HCT116 (cell line): Measurements from ENCODE around the gene SZT2. TPM values are rescaled to one million over a fixed set of nuclear protein-coding genes. Genes with fewer than 3 reads are reported as not detected.

Experiments
- ATAC-seq: fragments of 200-7000 bp; cut with Tn5 transposase; 2 replicates; pipeline ENCODE4 v1.9.1; 2020; ENCODE audit warnings: mild to moderate bottlenecking, moderate library complexity
- BruUV-seq: library from RNA; stranded (reverse); fragments of 400-500 nt; replicated peaks from 2 replicates; lab custom pipeline; 2021; lab: Mats Ljungman, UMichigan
- CTCF ChIA-PET: fragments of 300-600 bp; sonication (Branson Sonifier 250); formaldehyde crosslinking; loops from one replicate; lab custom pipeline; 2021; ENCODE audit warnings: antibody characterized with exemption; lab: Charles Lee
- POLR2A ChIA-PET: fragments of 300-600, 350-600 bp; sonication (Branson Sonifier 250); formaldehyde crosslinking; loops from one replicate; lab custom pipeline; 2021; ENCODE audit warnings: antibody characterized with exemption; lab: Charles Lee
- RAD21 ChIA-PET, 2 experiments: fragments of 300-600 bp; sonication (Branson Sonifier 250); formaldehyde crosslinking; loops; one replicate each; lab custom pipeline; 2023; ENCODE audit warnings: low total read pairs in 2 of 2; ENCODE audit not compliant: uncharacterized antibody in 2 of 2, unreplicated experiment in 2 of 2, low non-redundant PET in 1 of 2; lab: Charles Lee
- DNase-seq: peaks from one replicate; pipeline ENCODE4 v3.0.0-alpha.2; 2010; ENCODE audit warnings: low read depth, low spot score
- H2AFZ ChIP-seq: fragments of 200-600 bp; shearing (Covaris generic), sonication (generic); 2 replicates; pipeline ENCODE4 v1.6.1; 2017; ENCODE audit warnings: low read depth, mixed run types, mixed read lengths, antibody characterized with exemption, low read length; ENCODE audit not compliant: poor library complexity, severe bottlenecking
- H3K27ac ChIP-seq: 2 replicates; pipeline ENCODE4 v1.5.1; 2012; ENCODE audit warnings: low read depth, low read length
- H3K27me3 ChIP-seq: fragments of 200-600 bp; sonication (generic); 2 replicates; pipeline ENCODE4 v1.6.1; 2016; ENCODE audit warnings: mixed run types, low read length, mixed read lengths; ENCODE audit not compliant: insufficient read depth
- H3K36me3 ChIP-seq, 2 experiments: fragments of 200-500 bp in 1 of 2; fragments of 200-600 bp in 1 of 2; sonication (Bioruptor generic) in 1 of 2; sonication (generic) in 1 of 2; 2 replicates each; pipeline versions ENCODE4 v1.5.1 to v1.6.1; 2014 to 2016; ENCODE audit warnings: low read length in 2 of 2, inconsistent platforms in 1 of 2, mixed read lengths in 1 of 2, mixed run types in 1 of 2; ENCODE audit not compliant: insufficient read depth in 2 of 2, control insufficient read depth in 1 of 2
- H3K4me1 ChIP-seq, 2 experiments: fragments of 200-600 bp in 1 of 2; sonication (generic) in 1 of 2; 2 replicates each; pipeline versions ENCODE4 v1.5.1 to v1.6.1; 2012 to 2017; ENCODE audit warnings: low read length in 2 of 2, inconsistent platforms in 1 of 2, mild to moderate bottlenecking in 1 of 2, mixed read lengths in 1 of 2, mixed run types in 1 of 2, moderate library complexity in 1 of 2; ENCODE audit not compliant: insufficient read depth in 2 of 2, control insufficient read depth in 1 of 2
- H3K4me2 ChIP-seq: fragments of 200-600 bp; sonication (generic); 2 replicates; pipeline ENCODE4 v1.6.1; 2017; ENCODE audit warnings: mixed run types, low read length, mixed read lengths
- H3K4me3 ChIP-seq, 2 experiments: fragments of 200-600 bp in 1 of 2; sonication (generic) in 1 of 2; replicated peaks in 1 of 2; 2 replicates each; pipeline ENCODE4 v1.5.1; 2011 to 2016; ENCODE audit warnings: low read length in 2 of 2, control low read depth in 1 of 2, low read depth in 1 of 2, mild to moderate bottlenecking in 1 of 2, mixed read lengths in 1 of 2, mixed run types in 1 of 2
- H3K79me2 ChIP-seq: fragments of 200-600 bp; sonication (generic); 2 replicates; pipeline ENCODE4 v1.6.1; 2017; ENCODE audit warnings: mild to moderate bottlenecking, mixed run types, low read length, moderate library complexity, mixed read lengths; ENCODE audit not compliant: insufficient read depth
- H3K9ac ChIP-seq: fragments of 200-600 bp; sonication (generic); 2 replicates; pipeline ENCODE4 v1.6.1; 2016; ENCODE audit warnings: low read length, mixed read lengths
- H3K9me2 ChIP-seq: fragments of 200-600 bp; sonication (generic), shearing (Covaris generic); 2 replicates; pipeline ENCODE4 v1.6.1; 2017; ENCODE audit warnings: mixed run types, mild to moderate bottlenecking, moderate library complexity; ENCODE audit not compliant: insufficient read depth
- H3K9me3 ChIP-seq, 2 experiments: fragments of 200-500 bp in 1 of 2; fragments of 200-600 bp in 1 of 2; sonication (Bioruptor generic) in 1 of 2; sonication (generic) in 1 of 2; 2 replicates each; pipeline ENCODE4 v1.6.1; 2014 to 2017; ENCODE audit warnings: low read length in 2 of 2, mixed read lengths in 2 of 2, inconsistent platforms in 1 of 2, low read depth in 1 of 2, mild to moderate bottlenecking in 1 of 2, mixed run types in 1 of 2, moderate library complexity in 1 of 2; ENCODE audit not compliant: control insufficient read depth in 1 of 2, insufficient read depth in 1 of 2
- H4K20me1 ChIP-seq: fragments of 200-600 bp; sonication (generic), shearing (Covaris generic); 2 replicates; pipeline ENCODE4 v1.6.1; 2017; ENCODE audit warnings: mixed run types, mild to moderate bottlenecking, moderate library complexity; ENCODE audit not compliant: insufficient read depth
- ATF3 ChIP-seq: IDR thresholded peaks from 2 replicates; pipeline ENCODE4 v1.6.1; 2012
- CEBPB ChIP-seq: IDR thresholded peaks from 2 replicates; pipeline ENCODE4 v1.6.1; 2012; ENCODE audit warnings: low read depth
- EGR1 ChIP-seq: IDR thresholded peaks from 2 replicates; pipeline ENCODE4 v1.6.1; 2012; ENCODE audit warnings: low read depth
- EZH2phosphoT487 ChIP-seq: fragments of 200-600 bp; IDR thresholded peaks from 2 replicates; pipeline ENCODE4 v1.6.1; 2018; ENCODE audit warnings: antibody characterized with exemption, borderline replicate concordance
- FOSL1 ChIP-seq: IDR thresholded peaks from 2 replicates; pipeline ENCODE4 v1.6.1; 2012; ENCODE audit warnings: low read depth
- JUND ChIP-seq: IDR thresholded peaks from 2 replicates; pipeline ENCODE4 v1.6.1; 2012
- POLR2A ChIP-seq: IDR thresholded peaks from 2 replicates; pipeline ENCODE4 v1.7.0; 2011; ENCODE audit warnings: borderline replicate concordance; ENCODE audit not compliant: insufficient read depth, insufficient read length; ENCODE audit errors: extremely low read depth
- POLR2AphosphoS5 ChIP-seq: IDR thresholded peaks from 2 replicates; pipeline ENCODE4 v1.6.1; 2011; ENCODE audit warnings: mild to moderate bottlenecking, low read depth, low read length, moderate library complexity
- RAD21 ChIP-seq: IDR thresholded peaks from 2 replicates; pipeline ENCODE4 v1.6.1; 2012; ENCODE audit warnings: low read depth, mild to moderate bottlenecking
- SIN3A ChIP-seq: IDR thresholded peaks from 2 replicates; pipeline ENCODE4 v1.6.1; 2012; ENCODE audit warnings: low read depth
- TCF7L2 ChIP-seq: IDR thresholded peaks from 2 replicates; pipeline ENCODE4 v1.7.0; 2011; ENCODE audit warnings: borderline replicate concordance, inconsistent platforms; ENCODE audit not compliant: insufficient read depth, insufficient read length; ENCODE audit errors: extremely low read depth
- YY1 ChIP-seq: IDR thresholded peaks from 2 replicates; pipeline ENCODE4 v1.6.1; 2011; ENCODE audit warnings: low read length, low read depth, moderate library complexity, mild to moderate bottlenecking; ENCODE audit not compliant: insufficient replicate concordance; ENCODE audit errors: extremely low read depth
- ZBTB33 ChIP-seq: IDR thresholded peaks from 2 replicates; pipeline ENCODE4 v1.6.1; 2011; ENCODE audit warnings: mild to moderate bottlenecking, low read length, moderate library complexity; ENCODE audit not compliant: insufficient replicate concordance; ENCODE audit errors: extremely low read depth
- intact Hi-C: fragments of 100-400 bp; cut with micrococcal nuclease; formaldehyde crosslinking; loops from 2 replicates; pipeline ENCODE4 v1.10.0; 2022
- total RNA-seq: library from RNA; stranded (reverse); gene quantifications from one replicate; pipeline ENCODE4 v1.2.1, GENCODE V29; 2021; ENCODE audit not compliant: unreplicated experiment

Gene SZT2
- total RNA-seq, 1 experiment from 2014 or later = 43.0 TPM

- H3K79me2 ChIP-seq = no peaks in the 10 kb centered on the region
- ChIA-PET RAD21 (no interaction called here), POLR2A (no interaction called here), CTCF (no interaction called here)
- H3K9ac ChIP-seq = peak overlapping the region; percentile 60
- TF ChIP-seq ZBTB33 = no peak
- TF ChIP-seq EGR1 = no peak
- no peak for TF ChIP-seq POLR2A
- no peak for TF ChIP-seq RAD21
- no peak for TF ChIP-seq EZH2phosphoT487
- no peak for TF ChIP-seq YY1
- no peak for TF ChIP-seq TCF7L2
- TF ChIP-seq POLR2AphosphoS5 = no peak
- TF ChIP-seq SIN3A = no peak
- no peak for TF ChIP-seq FOSL1
- TF ChIP-seq CEBPB = no peak
- TF ChIP-seq ATF3 = no peak
- no peak for TF ChIP-seq JUND
- peak overlapping the region; percentile 60 for H3K4me2 ChIP-seq
- H3K9me3 ChIP-seq = no peaks in the 10 kb centered on the region
- TSS peak; percentile 70 for BruUV-seq
- intact Hi-C loops = no loop called here
- no peaks in the 10 kb centered on the region for H3K27me3 ChIP-seq
- no peaks in the 10 kb centered on the region for H3K36me3 ChIP-seq
- DNase-seq (no peak), ATAC-seq (no peak)
- H3K4me1 ChIP-seq = peaks cover 28 to 65% of the 10 kb centered on the region in 2 experiments
- H4K20me1 ChIP-seq = no peaks in the 10 kb centered on the region
- H2AFZ ChIP-seq = no peak overlapping the region
- H3K9me2 ChIP-seq = no peaks in the 10 kb centered on the region
- no peak overlapping the region for H3K4me3 ChIP-seq
- H3K27ac ChIP-seq = peak overlapping the region; percentile 80; the same call in 1 of the 2 replicates
Observed at GRCh38 chr1:43472087-43472462, 82.4 kb downstream of the SZT2 start.
